Measurements from ENCODE around the gene S1PR1.
A peak's percentile ranks its signal among the peaks of the same experiment; 100 is the strongest.

- TF ChIP-seq POLR2AphosphoS5 (IDR thresholded peaks at IDR 0.05) (peak; percentile 58 to 65), CTCF (IDR thresholded peaks at IDR 0.05) (peak; percentile 90 to 97 (median 93)), EP300 (IDR thresholded peaks at IDR 0.05) (no peak), POLR2A (IDR thresholded peaks at IDR 0.05) (peak in 1 of 4 donors; percentile 40)
These were observed 1.9 kb downstream of the S1PR1 start for GRCh38 chr1:101238681-101239094.
